ENCODE measurements around the gene TMEM95.
"Not testable (repeated sequence)": the region's sequence is repeated elsewhere in the genome, so short reads cannot be mapped to it uniquely, and the experiment has no call there.

TMEM95 gene

DNA sequence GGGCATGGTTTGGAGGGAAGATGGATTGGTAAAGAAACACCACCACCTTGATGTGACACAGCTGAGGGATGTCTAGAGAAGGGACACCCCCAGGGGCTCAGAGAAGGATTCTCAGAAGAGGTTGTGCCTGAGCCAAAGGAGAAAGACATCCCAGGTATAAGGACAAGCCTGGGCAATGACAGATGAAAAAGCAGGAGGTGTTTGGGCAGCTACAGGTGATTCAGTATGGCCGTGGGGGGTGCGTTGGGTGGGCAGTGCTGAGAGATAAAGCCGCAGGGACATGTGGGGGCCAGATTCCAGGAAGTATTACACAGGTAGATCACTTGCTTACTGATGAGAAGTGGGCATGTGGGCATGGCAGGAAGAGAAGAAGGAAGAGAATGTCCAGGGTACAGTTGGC is 7.0 kb downstream of the TMEM95 start:
- H3K27me3 Mint-ChIP-seq, result peaks cover 4% of the 10 kb centered on the region
- H3K4me1 Mint-ChIP-seq (ENCODE audit: low read depth), result no peaks in the 10 kb centered on the region
- H3K27ac Mint-ChIP-seq, result no peak overlapping the region
- intact Hi-C loops (cut with micrococcal nuclease), result no loop called here
- H3K4me3 Mint-ChIP-seq, result no peak overlapping the region
- H3K9me3 Mint-ChIP-seq, result no peaks in the 10 kb centered on the region
- H3K36me3 Mint-ChIP-seq (ENCODE audit: low read depth), result no peaks in the 10 kb centered on the region

GRCh38 chr17:7363311-7363710 is 8.4 kb downstream of the TMEM95 start:
- intact Hi-C loops (cut with micrococcal nuclease), result no loop called here
- no peak overlapping the region for H3K4me3 Mint-ChIP-seq
- no peak overlapping the region for H3K27ac Mint-ChIP-seq
- no peaks in the 10 kb centered on the region for H3K36me3 Mint-ChIP-seq (ENCODE audit: low read depth)
- H3K27me3 Mint-ChIP-seq, result peaks cover 2% of the 10 kb centered on the region
- no peaks in the 10 kb centered on the region for H3K9me3 Mint-ChIP-seq
- no peaks in the 10 kb centered on the region for H3K4me1 Mint-ChIP-seq (ENCODE audit: low read depth)

- H3K36me3 Mint-ChIP-seq (ENCODE audit: low read depth); intact Hi-C loops (cut with micrococcal nuclease); H3K4me3 Mint-ChIP-seq; H3K27ac Mint-ChIP-seq; H3K9me3 Mint-ChIP-seq; H3K4me1 Mint-ChIP-seq (ENCODE audit: low read depth): not testable (repeated sequence)
- peaks cover 13% of the 10 kb centered on the region for H3K27me3 Mint-ChIP-seq
These were observed 11.0 kb downstream of the TMEM95 start for GRCh38 chr17:7365963-7366362.

DNA sequence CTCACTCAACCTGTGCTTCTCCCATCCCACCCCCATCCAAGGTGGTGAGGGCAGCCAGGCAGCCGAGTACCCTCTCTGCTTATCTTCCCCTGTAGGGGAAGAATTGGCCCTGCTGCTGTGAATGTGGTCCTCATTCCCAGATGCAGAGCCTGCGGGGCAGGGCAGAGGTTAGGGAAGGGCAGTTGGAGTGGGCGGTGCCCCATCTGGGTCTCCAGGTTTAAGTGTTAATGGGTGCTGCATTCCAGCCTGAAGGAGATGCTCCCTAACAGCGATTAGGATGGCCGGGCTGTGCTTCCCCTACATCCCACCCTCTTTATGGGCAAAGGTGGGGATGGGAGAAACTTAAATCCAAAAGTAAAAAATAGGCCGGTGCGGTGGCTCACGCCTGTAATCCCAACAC is 12.1 kb downstream of the TMEM95 start:
- H3K27ac Mint-ChIP-seq, result no peak overlapping the region
- intact Hi-C loops (cut with micrococcal nuclease), result no loop called here
- H3K9me3 Mint-ChIP-seq, result no peaks in the 10 kb centered on the region
- H3K4me1 Mint-ChIP-seq (ENCODE audit: low read depth), result no peaks in the 10 kb centered on the region
- H3K27me3 Mint-ChIP-seq, result peaks cover 15% of the 10 kb centered on the region
- no peaks in the 10 kb centered on the region for H3K36me3 Mint-ChIP-seq (ENCODE audit: low read depth)
- no peak overlapping the region for H3K4me3 Mint-ChIP-seq

GRCh38 chr17:7367918-7368598 is 13.1 kb downstream of the TMEM95 start:
- H3K4me3 Mint-ChIP-seq, result no peak overlapping the region
- no peaks in the 10 kb centered on the region for H3K36me3 Mint-ChIP-seq (ENCODE audit: low read depth)
- peaks cover 19% of the 10 kb centered on the region for H3K27me3 Mint-ChIP-seq
- no peaks in the 10 kb centered on the region for H3K9me3 Mint-ChIP-seq
- intact Hi-C loops (cut with micrococcal nuclease), result no loop called here
- H3K27ac Mint-ChIP-seq, result no peak overlapping the region
- H3K4me1 Mint-ChIP-seq (ENCODE audit: low read depth), result no peaks in the 10 kb centered on the region

DNA sequence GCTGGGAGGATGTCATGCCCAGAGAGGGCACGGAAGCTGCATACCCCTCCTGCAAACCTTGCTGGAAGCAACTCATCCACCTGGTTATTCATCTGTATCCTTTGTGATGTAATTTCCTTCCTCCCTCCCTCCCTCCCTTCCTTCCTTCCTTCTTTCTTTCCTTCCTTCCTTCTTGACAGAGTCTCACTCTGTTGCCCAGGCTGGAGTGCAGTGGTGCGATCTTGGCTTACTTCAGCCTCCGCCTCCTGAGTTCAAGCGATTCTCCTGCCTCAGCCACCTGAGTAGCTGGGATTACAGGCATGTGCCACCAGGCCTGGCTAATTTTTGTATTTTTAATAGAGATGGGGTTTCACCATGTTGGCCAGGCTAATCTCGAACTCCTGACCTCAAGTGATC is 13.6 kb downstream of the TMEM95 start:
- H3K27ac Mint-ChIP-seq; H3K4me3 Mint-ChIP-seq; H3K9me3 Mint-ChIP-seq; intact Hi-C loops (cut with micrococcal nuclease); H3K4me1 Mint-ChIP-seq (ENCODE audit: low read depth); H3K36me3 Mint-ChIP-seq (ENCODE audit: low read depth): not testable (repeated sequence)
- peaks cover 19% of the 10 kb centered on the region for H3K27me3 Mint-ChIP-seq

GRCh38 chr17:7369825-7370224 is 14.9 kb downstream of the TMEM95 start:
- Mint-ChIP-seq H3K27ac (no peak overlapping the region), H3K4me1 (ENCODE audit: low read depth) (no peaks in the 10 kb centered on the region), H3K4me3 (no peak overlapping the region), H3K27me3 (peaks cover 19% of the 10 kb centered on the region), H3K9me3 (no peaks in the 10 kb centered on the region), H3K36me3 (ENCODE audit: low read depth) (no peaks in the 10 kb centered on the region)
- intact Hi-C loops (cut with micrococcal nuclease), result no loop called here

DNA sequence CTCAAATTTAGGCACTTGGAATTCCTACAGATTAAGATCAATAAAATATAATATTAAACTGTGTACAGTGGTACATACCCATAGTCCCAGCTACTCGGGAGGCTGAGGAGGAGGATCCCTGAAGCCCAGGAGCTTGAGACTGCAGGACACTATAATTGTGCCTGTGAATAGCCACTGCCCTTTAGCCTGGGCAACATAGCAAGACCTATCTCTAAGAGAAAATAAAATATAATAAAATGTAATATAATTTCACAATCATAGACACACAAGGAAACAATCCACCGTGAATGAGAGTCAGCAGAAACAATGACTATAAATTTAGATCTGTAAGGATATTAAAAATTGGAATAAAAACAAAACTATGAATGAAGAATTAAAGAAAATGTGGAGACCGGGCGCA is 15.9 kb downstream of the TMEM95 start:
- Mint-ChIP-seq H3K4me1 (ENCODE audit: low read depth) (no peaks in the 10 kb centered on the region), H3K36me3 (ENCODE audit: low read depth) (no peaks in the 10 kb centered on the region), H3K4me3 (no peak overlapping the region), H3K9me3 (no peaks in the 10 kb centered on the region), H3K27me3 (peaks cover 19% of the 10 kb centered on the region), H3K27ac (no peak overlapping the region)
- intact Hi-C loops (cut with micrococcal nuclease), result no loop called here

- Mint-ChIP-seq H3K27ac (no peak overlapping the region), H3K27me3 (peaks cover 33% of the 10 kb centered on the region), H3K4me1 (ENCODE audit: low read depth) (no peaks in the 10 kb centered on the region), H3K36me3 (ENCODE audit: low read depth) (no peaks in the 10 kb centered on the region), H3K9me3 (peaks cover 7% of the 10 kb centered on the region), H3K4me3 (no peak overlapping the region)
- intact Hi-C loops (cut with micrococcal nuclease), result no loop called here
These were observed 19.4 kb downstream of the TMEM95 start for GRCh38 chr17:7374353-7374752.

DNA sequence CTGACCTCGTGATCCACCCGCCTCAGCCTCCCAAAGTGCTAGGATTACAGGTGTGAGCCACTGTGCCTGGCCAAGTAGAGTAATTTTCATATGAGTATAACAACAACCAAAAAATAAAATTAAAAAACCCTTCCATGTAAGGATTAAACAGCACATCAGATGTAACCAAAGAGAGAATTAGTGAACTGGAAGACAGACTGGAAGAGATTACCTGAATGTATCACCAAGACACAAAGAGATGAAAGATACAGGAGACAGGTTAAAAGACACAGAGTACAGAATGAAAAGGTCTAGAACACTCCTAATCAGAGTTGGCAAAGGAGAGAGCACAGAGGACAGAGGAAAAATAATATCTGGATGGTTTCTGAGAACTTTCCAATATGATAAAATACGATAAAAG is 24.2 kb downstream of the TMEM95 start:
- no peaks in the 10 kb centered on the region for H3K36me3 Mint-ChIP-seq (ENCODE audit: low read depth)
- H3K9me3 Mint-ChIP-seq, result peaks cover 10% of the 10 kb centered on the region
- intact Hi-C loops (cut with micrococcal nuclease), result no loop called here
- peaks cover 66% of the 10 kb centered on the region for H3K27me3 Mint-ChIP-seq
- H3K27ac Mint-ChIP-seq, result no peak overlapping the region
- peaks cover 16% of the 10 kb centered on the region for H3K4me1 Mint-ChIP-seq (ENCODE audit: low read depth)
- no peak overlapping the region for H3K4me3 Mint-ChIP-seq

GRCh38 chr17:7380321-7380720 is 25.4 kb downstream of the TMEM95 start:
- peak overlapping the region; percentile 37 for H3K4me3 Mint-ChIP-seq
- H3K27ac Mint-ChIP-seq, result peak overlapping the region; percentile 62
- no peaks in the 10 kb centered on the region for H3K36me3 Mint-ChIP-seq (ENCODE audit: low read depth)
- H3K9me3 Mint-ChIP-seq, result peaks cover 10% of the 10 kb centered on the region
- peaks cover 78% of the 10 kb centered on the region for H3K27me3 Mint-ChIP-seq
- H3K4me1 Mint-ChIP-seq (ENCODE audit: low read depth), result peaks cover 23% of the 10 kb centered on the region
- intact Hi-C loops (cut with micrococcal nuclease), result no loop called here

DNA sequence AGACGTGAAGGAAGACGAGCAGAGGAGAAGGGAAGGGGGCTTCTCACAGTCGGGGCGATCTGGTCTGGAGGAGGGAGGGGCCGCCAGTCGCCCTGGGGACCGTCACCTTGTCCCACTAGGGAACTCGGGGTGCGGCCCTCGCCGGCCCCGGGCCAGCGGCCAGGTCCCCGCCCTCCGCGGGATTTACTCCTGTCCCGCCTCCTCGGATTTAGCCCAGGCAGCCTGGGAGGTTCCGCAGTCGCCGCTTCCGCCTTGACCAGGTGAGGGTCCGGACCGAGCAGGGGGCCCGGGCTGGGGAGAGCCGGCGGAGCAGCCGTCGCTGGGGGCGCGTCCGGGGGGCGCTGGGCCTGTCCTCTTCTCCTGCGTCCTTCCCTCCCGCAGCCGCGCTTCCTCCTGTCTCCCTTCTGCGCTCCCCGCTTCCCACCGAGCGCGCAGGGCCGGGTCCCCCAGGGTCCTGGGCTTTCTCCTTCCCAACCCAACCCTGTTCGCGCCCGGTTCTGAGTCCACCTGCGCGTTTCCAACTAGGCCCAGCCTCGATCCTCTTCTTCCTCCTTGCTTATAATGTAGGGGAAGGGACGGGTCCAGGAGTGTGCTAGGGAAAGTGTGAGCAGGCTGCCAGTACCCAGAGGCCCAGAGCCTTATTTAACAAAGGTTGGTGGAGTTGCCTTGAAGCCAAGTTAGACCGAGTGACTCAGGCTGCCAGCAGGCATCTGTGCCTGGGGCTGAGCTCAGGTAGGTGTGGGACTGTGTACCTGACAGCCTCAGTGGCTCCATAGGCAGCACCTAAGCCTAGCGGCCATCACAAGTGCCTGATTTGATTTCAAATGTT is 26.1 kb downstream of the TMEM95 start, which contains the start of gene TNK1:
Gene TNK1, plus strand, starts transcription at position 235 of the 829 bp plus-strand sequence. CDS start 1,838 bp downstream, outside the sequence.
- intact Hi-C loops (cut with micrococcal nuclease), result no loop called here
- no peaks in the 10 kb centered on the region for H3K36me3 Mint-ChIP-seq (ENCODE audit: low read depth)
- peak within 1 kb of the TSS; percentile 62 for H3K27ac Mint-ChIP-seq
- H3K4me3 Mint-ChIP-seq, result peak within 1 kb of the TSS; percentile 68
- peaks cover 81% of the 10 kb centered on the region for H3K27me3 Mint-ChIP-seq
- H3K9me3 Mint-ChIP-seq, result peaks cover 10% of the 10 kb centered on the region
- peaks cover 23% of the 10 kb centered on the region for H3K4me1 Mint-ChIP-seq (ENCODE audit: low read depth)

GRCh38 chr17:7382901-7383300 is 27.9 kb downstream of the TMEM95 start:
- intact Hi-C loops (cut with micrococcal nuclease), result no loop called here
- Mint-ChIP-seq H3K4me1 (ENCODE audit: low read depth) (peaks cover 23% of the 10 kb centered on the region), H3K9me3 (peaks cover 10% of the 10 kb centered on the region), H3K36me3 (ENCODE audit: low read depth) (peaks cover 10% of the 10 kb centered on the region), H3K27ac (no peak overlapping the region), H3K4me3 (no peak overlapping the region), H3K27me3 (peaks cover 75% of the 10 kb centered on the region)

DNA sequence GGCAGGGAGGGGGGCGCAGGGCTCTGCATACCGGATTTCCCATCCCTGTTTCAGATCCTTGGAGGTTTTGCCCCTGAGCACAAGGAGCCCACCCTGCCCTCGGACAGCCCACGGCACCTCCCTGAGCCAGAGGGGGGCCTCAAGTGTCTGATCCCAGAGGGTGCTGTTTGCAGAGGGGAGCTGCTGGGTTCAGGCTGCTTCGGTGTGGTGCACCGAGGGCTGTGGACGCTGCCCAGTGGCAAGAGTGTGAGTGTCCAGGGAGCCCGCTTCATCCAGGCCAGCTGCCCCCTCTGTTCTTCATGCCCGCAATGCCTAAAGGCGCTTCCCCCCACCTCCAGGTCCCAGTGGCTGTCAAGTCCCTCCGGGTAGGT is 28.4 kb downstream of the TMEM95 start:
- Mint-ChIP-seq H3K27me3 (peaks cover 71% of the 10 kb centered on the region), H3K4me1 (ENCODE audit: low read depth) (peaks cover 23% of the 10 kb centered on the region)
- intact Hi-C loops (cut with micrococcal nuclease), result no loop called here

More for the DNA sequence above, 28.4 kb downstream of the TMEM95 start:
- Mint-ChIP-seq H3K36me3 (ENCODE audit: low read depth) (peaks cover 15% of the 10 kb centered on the region), H3K27ac (no peak overlapping the region), H3K9me3 (peaks cover 10% of the 10 kb centered on the region), H3K4me3 (no peak overlapping the region)

Data from dendritic cell treated with granulocyte-macrophage colony-stimulating factor and Interleukin-4, amounts not matched to agents 40 ng/mL and 50 ng/mL, for 4 days (primary cell).